Transverse colon (tissue), 4 donors: ENCODE results near the gene CT55. TPM values are rescaled to one million over a fixed set of nuclear protein-coding genes. Genes with fewer than 3 reads are reported as not detected.
"Not testable (repeated sequence)": the region's sequence is repeated elsewhere in the genome, so short reads cannot be mapped to it uniquely, and the experiment has no call there.

ENCODE experiments used
- DNase-seq: peaks from one replicate; pipeline ENCODE4 v3.0.0-alpha.2; 2019
- H3K27ac ChIP-seq, 4 donors: fragments of 200-600 bp; sonication (generic); 2 replicates each; pipeline ENCODE4 v1.5.1; 2016 to 2018; ENCODE audit warnings: inconsistent platforms in 4 of 4
- H3K27me3 ChIP-seq: fragments of 200-600 bp; sonication (generic); 2 replicates; pipeline ENCODE4 v1.5.1; 2017; ENCODE audit warnings: inconsistent platforms
- H3K36me3 ChIP-seq, 4 donors: fragments of 200-600 bp; sonication (generic); 2 replicates each; pipeline ENCODE4 v1.5.1; 2017 to 2019; ENCODE audit warnings: inconsistent platforms in 4 of 4
- H3K4me1 ChIP-seq, 4 donors: fragments of 200-600 bp; sonication (generic); 2 replicates each; pipeline ENCODE4 v1.5.1; 2017 to 2020; ENCODE audit warnings: inconsistent platforms in 4 of 4
- H3K4me3 ChIP-seq, 4 donors: fragments of 200-600 bp; sonication (generic); 1 replicate in 1 of 4; 2 replicates in 3 of 4; pipeline versions ENCODE4 v1.5.1 to v1.6.1; 2017 to 2019; ENCODE audit warnings: inconsistent platforms in 4 of 4
- H3K9me3 ChIP-seq, 2 donors: fragments of 200-600 bp; sonication (generic); 2 replicates each; pipeline ENCODE4 v1.5.1; 2017 to 2019; ENCODE audit warnings: inconsistent platforms in 2 of 2
- EP300 ChIP-seq: sonication (generic); formaldehyde crosslinking; IDR thresholded peaks from one replicate; pipeline ENCODE4 v1.6.1; 2017; ENCODE audit warnings: antibody characterized with exemption, low read depth
- POLR2A ChIP-seq: fragments of 450-650 bp; IDR thresholded peaks from one replicate; pipeline ENCODE4 v1.6.1; 2016; ENCODE audit warnings: antibody characterized with exemption, mild to moderate bottlenecking, moderate library complexity
- POLR2AphosphoS5 ChIP-seq, 3 donors: sonication (generic); formaldehyde crosslinking; IDR thresholded peaks; one replicate each; pipeline ENCODE4 v1.6.1; 2016; ENCODE audit warnings: antibody characterized with exemption in 3 of 3
- WGBS, 2 donors: methylation state at CpG; one replicate each; pipeline ENCODE4 v1.1.5; 2018; ENCODE audit warnings: low coverage in 1 of 2; 5-methylcytosine and 5-hydroxymethylcytosine counted together
- in situ Hi-C, 4 donors: fragments of 200-750 bp; cut with MboI; loops; one replicate each; pipeline versions ENCODE4 v1.15.0 to v1.15.1; 2017; ENCODE audit warnings: low sequenced_read_pairs in 3 of 4, low pct_ligation_motif_present in 1 of 4, low pct_unique_long_range_greater_than_20kb in 1 of 4
- intact Hi-C: fragments of 100-400 bp; cut with DNase I; formaldehyde crosslinking; loops from one replicate; pipeline ENCODE4 v1.15.1; 2023; ENCODE audit warnings: low total_unique reads
- total RNA-seq, 4 donors: library from RNA; depleted of rRNA; stranded (reverse); fragments of >200 nt; gene quantifications; one replicate each; pipeline ENCODE4 v1.1.0, GENCODE V29; 2016
- TF ChIP-seq, protein P1 (sequence below), 5 experiments: fragments of 200-600 bp in 3 of 5; fragments of 450-650 bp in 2 of 5; sonication (generic) in 3 of 5; IDR thresholded peaks; 1 replicate in 2 of 5; 2 replicates in 3 of 5; pipeline ENCODE4 v1.5.1; 2016 to 2017; ENCODE audit warnings: antibody characterized with exemption in 5 of 5, inconsistent platforms in 3 of 5, mild to moderate bottlenecking in 2 of 5, moderate library complexity in 1 of 5

The CT55 gene
- total RNA-seq, 4 donors from 2014 or later: not detected

DNA sequence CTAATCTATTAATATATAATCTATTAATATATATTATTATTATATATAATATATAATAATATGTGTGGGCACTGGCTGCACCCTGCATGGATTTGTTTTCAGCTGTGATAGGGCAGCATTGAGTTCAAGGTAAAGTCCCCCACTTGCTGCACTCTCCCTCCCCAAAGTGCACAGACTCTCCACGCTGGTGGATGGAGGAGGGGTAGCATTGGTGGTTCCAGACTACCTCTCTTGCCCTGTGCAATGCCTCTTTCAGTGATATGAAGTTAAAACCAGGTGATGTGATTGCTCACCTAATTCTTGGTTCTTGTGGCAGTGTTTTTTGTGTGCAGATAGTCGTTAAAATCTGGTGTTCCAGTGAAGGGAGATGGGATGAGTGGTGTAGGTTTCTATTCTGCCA lies 55.1 kb downstream of the CT55 start:
- H3K36me3 ChIP-seq, DNase-seq, H3K27ac ChIP-seq, H3K4me3 ChIP-seq, intact Hi-C loops, in situ Hi-C loops, H3K4me1 ChIP-seq, H3K27me3 ChIP-seq, H3K9me3 ChIP-seq: not testable (repeated sequence)
- WGBS, 2 donors: 46% methylated on average over 1 of the region's 2 CpGs; no CpG with 5 or more reads in 1 of the 2 donors

GRCh38 chrX:135114392-135114791 lies 56.8 kb downstream of the CT55 start:
- TF ChIP-seq POLR2AphosphoS5 (IDR thresholded peaks at IDR 0.05) (no peak), POLR2A (no peak)
- TF ChIP-seq, protein P1, sequence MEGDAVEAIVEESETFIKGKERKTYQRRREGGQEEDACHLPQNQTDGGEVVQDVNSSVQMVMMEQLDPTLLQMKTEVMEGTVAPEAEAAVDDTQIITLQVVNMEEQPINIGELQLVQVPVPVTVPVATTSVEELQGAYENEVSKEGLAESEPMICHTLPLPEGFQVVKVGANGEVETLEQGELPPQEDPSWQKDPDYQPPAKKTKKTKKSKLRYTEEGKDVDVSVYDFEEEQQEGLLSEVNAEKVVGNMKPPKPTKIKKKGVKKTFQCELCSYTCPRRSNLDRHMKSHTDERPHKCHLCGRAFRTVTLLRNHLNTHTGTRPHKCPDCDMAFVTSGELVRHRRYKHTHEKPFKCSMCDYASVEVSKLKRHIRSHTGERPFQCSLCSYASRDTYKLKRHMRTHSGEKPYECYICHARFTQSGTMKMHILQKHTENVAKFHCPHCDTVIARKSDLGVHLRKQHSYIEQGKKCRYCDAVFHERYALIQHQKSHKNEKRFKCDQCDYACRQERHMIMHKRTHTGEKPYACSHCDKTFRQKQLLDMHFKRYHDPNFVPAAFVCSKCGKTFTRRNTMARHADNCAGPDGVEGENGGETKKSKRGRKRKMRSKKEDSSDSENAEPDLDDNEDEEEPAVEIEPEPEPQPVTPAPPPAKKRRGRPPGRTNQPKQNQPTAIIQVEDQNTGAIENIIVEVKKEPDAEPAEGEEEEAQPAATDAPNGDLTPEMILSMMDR (IDR thresholded peaks at IDR 0.05): no peak
- WGBS, 2 donors: 44 to 47% methylated on average over 2 of the region's 2 CpGs
- DNase-seq: no peak
- no peaks in the 10 kb centered on the region for H3K4me1 ChIP-seq
- no peak overlapping the region for H3K4me3 ChIP-seq
- H3K9me3 ChIP-seq: no peaks in the 10 kb centered on the region
- intact Hi-C loops: no loop called here
- H3K36me3 ChIP-seq: no peaks in the 10 kb centered on the region
- in situ Hi-C loops: no loop called here
- H3K27ac ChIP-seq: no peak overlapping the region
- H3K27me3 ChIP-seq: no peaks in the 10 kb centered on the region

DNA sequence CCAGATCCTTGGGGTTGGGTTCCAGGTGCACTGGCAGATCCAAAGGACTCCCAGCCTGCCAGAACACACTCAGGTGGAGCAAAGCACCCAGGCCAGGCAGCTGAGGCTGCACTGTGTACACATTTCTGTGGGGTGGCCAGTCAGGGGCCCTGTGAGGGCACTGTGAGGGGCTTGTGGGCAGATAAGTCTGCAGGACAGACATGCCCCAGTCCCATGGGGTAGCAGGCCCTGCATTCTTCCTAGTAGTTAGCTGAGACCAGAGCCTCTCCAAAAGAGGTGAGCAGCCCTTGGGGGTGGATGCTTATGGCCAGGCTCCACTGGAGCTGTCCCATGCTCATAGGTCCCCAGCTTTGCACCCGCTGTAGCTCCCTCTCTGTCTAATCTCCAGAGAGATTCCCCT lies 58.5 kb downstream of the CT55 start:
- H3K4me1 ChIP-seq: no peaks in the 10 kb centered on the region
- 77% methylated on average over 1 of the region's 1 CpG; no CpG with 5 or more reads in 1 of the 2 donors for WGBS, 2 donors
- in situ Hi-C loops (no loop called here), intact Hi-C loops (no loop called here)
- no peak overlapping the region for H3K4me3 ChIP-seq
- no peak overlapping the region for H3K27ac ChIP-seq
- H3K27me3 ChIP-seq: no peaks in the 10 kb centered on the region
- no peak for DNase-seq
- no peaks in the 10 kb centered on the region for H3K9me3 ChIP-seq
- no peaks in the 10 kb centered on the region for H3K36me3 ChIP-seq
- TF ChIP-seq EP300 (no peak), POLR2A (no peak), POLR2AphosphoS5 (IDR thresholded peaks at IDR 0.05) (no peak)
- TF ChIP-seq, protein P1 (IDR thresholded peaks at IDR 0.05): no peak

DNA sequence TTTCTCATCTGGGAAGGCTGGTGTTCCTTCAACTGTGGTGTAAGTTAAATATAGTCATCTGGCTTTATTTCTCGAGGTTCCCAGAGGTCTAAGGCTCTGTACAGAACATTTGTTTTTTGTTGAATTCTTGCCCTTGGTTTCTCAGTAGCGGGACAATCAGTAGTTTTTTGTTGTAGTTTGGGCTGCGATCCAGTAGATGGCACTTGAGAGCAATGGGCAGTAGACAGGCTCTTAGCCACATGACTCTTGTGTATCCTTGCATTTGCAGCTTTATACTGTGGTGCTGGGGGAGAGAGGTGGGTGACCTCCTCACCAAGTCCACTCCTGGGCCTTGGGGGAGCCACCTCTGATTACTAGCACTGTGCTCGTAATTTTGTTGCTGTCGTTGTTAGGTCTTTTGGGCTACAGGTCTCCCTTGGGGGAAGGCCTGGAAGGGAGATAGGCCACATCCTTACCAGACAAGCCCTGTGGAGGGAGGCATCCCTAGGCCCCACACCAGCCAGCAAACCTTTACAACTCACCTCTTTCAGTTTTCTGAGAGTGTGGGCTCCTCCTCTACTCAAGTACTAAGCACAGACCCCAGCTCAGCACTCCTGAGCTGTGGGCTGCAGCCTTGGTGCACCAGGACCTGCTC lies 59.0 kb downstream of the CT55 start:
- WGBS, 2 donors: 0 to 31% methylated on average over 1 to 5 of the region's 5 CpGs
- H3K4me1 ChIP-seq: no peaks in the 10 kb centered on the region
- TF ChIP-seq, protein P1 (IDR thresholded peaks at IDR 0.05): peak; percentile 17 to 50 (median 45)
- no peak for TF ChIP-seq EP300
- H3K27me3 ChIP-seq: no peaks in the 10 kb centered on the region
- intact Hi-C loops (no loop called here), in situ Hi-C loops (no loop called here)
- H3K36me3 ChIP-seq: no peaks in the 10 kb centered on the region
- no peak overlapping the region for H3K4me3 ChIP-seq
- no peak for DNase-seq
- no peaks in the 10 kb centered on the region for H3K9me3 ChIP-seq
- H3K27ac ChIP-seq: no peak overlapping the region

- no peak for DNase-seq
- in situ Hi-C loops: no loop called here
- Histone ChIP-seq H3K27me3 (no peaks in the 10 kb centered on the region), H3K27ac (no peak overlapping the region), H3K4me3 (no peak overlapping the region), H3K9me3 (no peaks in the 10 kb centered on the region), H3K4me1 (no peaks in the 10 kb centered on the region), H3K36me3 (no peaks in the 10 kb centered on the region)
- intact Hi-C loops: no loop called here
- 71% methylated on average over 3 of the region's 3 CpGs; no CpG with 5 or more reads in 1 of the 2 donors for WGBS, 2 donors
- TF ChIP-seq EP300: no peak
Observed at GRCh38 chrX:135109554-135109953, 61.6 kb downstream of the CT55 start.

Other genes with a start within 250 kb of the CT55 start
- 1 to 10 TPM in 2 of 4 donors, not detected in 2; 1.8 to 1.9 TPM for gene SMIM10, start 180.4 kb downstream of the CT55 start, total RNA-seq
- gene RTL8B, start 148.9 kb downstream of the CT55 start, total RNA-seq: 1 to 10 TPM; 1.3 to 3.4 (median 2.6) TPM
- 100 to 1,000 TPM in 1 of 4 donors, 10 to 100 TPM in 3; 30.5 to 173 (median 46.0) TPM for gene RTL8C, start 139.0 kb downstream of the CT55 start, total RNA-seq
- gene RTL8A, start 119.3 kb downstream of the CT55 start, total RNA-seq: 100 to 1,000 TPM in 1 of 4 donors, 10 to 100 TPM in 3; 26.8 to 118 (median 57.3) TPM
- gene SMIM10L2B, start 72.7 kb downstream of the CT55 start, total RNA-seq: 1 to 10 TPM in 1 of 4 donors, under 1 TPM in 2, not detected in 1; 0.32 to 1.6 (median 0.40) TPM
- gene ETDB, start 50.9 kb downstream of the CT55 start, total RNA-seq: not detected
- not detected for gene ETDA, start 80.7 kb upstream of the CT55 start, total RNA-seq
- not detected for gene ETDC, start 138.1 kb upstream of the CT55 start, total RNA-seq
- gene ZNF75D, start 172.7 kb upstream of the CT55 start, total RNA-seq: 10 to 100 TPM in 3 of 4 donors, 1 to 10 TPM in 1; 8.2 to 15.2 (median 10.8) TPM
- gene ZNF449, start 173.4 kb upstream of the CT55 start, total RNA-seq: 1 to 10 TPM; 1.1 to 7.8 (median 5.4) TPM